A172 (cell line): ENCODE data around the gene OSBPL1A. TPM values are rescaled to one million over a fixed set of nuclear protein-coding genes. Genes with fewer than 3 reads are reported as not detected.
"Not testable (repeated sequence)": the region's sequence is repeated elsewhere in the genome, so short reads cannot be mapped to it uniquely, and the experiment has no call there.

Experiments used
- DNase-seq: peaks from one replicate; pipeline ENCODE4 v3.0.0-alpha.2; 2015; ENCODE audit warnings: low spot score
- total RNA-seq: library from RNA; depleted of rRNA; stranded (reverse); fragments of >200 nt; shearing (Covaris generic); gene quantifications from 2 replicates; pipeline ENCODE4 v1.2.3, GENCODE V29; 2014

Gene OSBPL1A
- total RNA-seq, 1 experiment from 2014 or later = 76.9 TPM

- peak; percentile 63 for DNase-seq
Observed at GRCh38 chr18:24397131-24397693, 412 bp downstream of the OSBPL1A start.

GRCh38 chr18:24396082-24396633, 1.5 kb downstream of the OSBPL1A start:
- no peak for DNase-seq

- no peak for DNase-seq
Observed at GRCh38 chr18:24395049-24395795, 2.4 kb downstream of the OSBPL1A start.

GRCh38 chr18:24388957-24389356, 8.7 kb downstream of the OSBPL1A start:
- no peak for DNase-seq

- no peak for DNase-seq
Observed at GRCh38 chr18:24386681-24387080, 10.9 kb downstream of the OSBPL1A start.

- no peak for DNase-seq
Observed at GRCh38 chr18:24381126-24381525, 16.5 kb downstream of the OSBPL1A start.

- no peak for DNase-seq
Observed at GRCh38 chr18:24380163-24380747, 17.4 kb downstream of the OSBPL1A start.

- no peak for DNase-seq
Observed at GRCh38 chr18:24378598-24378997, 19.0 kb downstream of the OSBPL1A start.

GRCh38 chr18:24376531-24376930, 21.1 kb downstream of the OSBPL1A start:
- DNase-seq = not testable (repeated sequence)

- no peak for DNase-seq
Observed at GRCh38 chr18:24373328-24373727, 24.3 kb downstream of the OSBPL1A start.

GRCh38 chr18:24372279-24372872, 25.2 kb downstream of the OSBPL1A start:
- DNase-seq = no peak

- DNase-seq = no peak
Observed at GRCh38 chr18:24370120-24370519, 27.5 kb downstream of the OSBPL1A start.

- DNase-seq = no peak
Observed at GRCh38 chr18:24369426-24369825, 28.2 kb downstream of the OSBPL1A start.

- no peak for DNase-seq
Observed at GRCh38 chr18:24368749-24369148, 28.9 kb downstream of the OSBPL1A start.

GRCh38 chr18:24366328-24366727, 31.3 kb downstream of the OSBPL1A start:
- DNase-seq = no peak

GRCh38 chr18:24364177-24364576, 33.4 kb downstream of the OSBPL1A start:
- DNase-seq = no peak

- no peak for DNase-seq
Observed at GRCh38 chr18:24362757-24363156, 34.9 kb downstream of the OSBPL1A start.

- DNase-seq = peak; percentile 49
Observed at GRCh38 chr18:24359787-24360530, 37.7 kb downstream of the OSBPL1A start.

- no peak for DNase-seq
Observed at GRCh38 chr18:24354278-24354677, 43.3 kb downstream of the OSBPL1A start.

GRCh38 chr18:24346254-24346653, 51.4 kb downstream of the OSBPL1A start:
- no peak for DNase-seq

GRCh38 chr18:24344509-24344908, 53.1 kb downstream of the OSBPL1A start:
- no peak for DNase-seq

GRCh38 chr18:24342347-24342746, 55.3 kb downstream of the OSBPL1A start:
- DNase-seq = no peak
